Neural crest cell (in vitro differentiated cells): ENCODE results near the gene PIMREG. TPM values are rescaled to one million over a fixed set of nuclear protein-coding genes. Genes with fewer than 3 reads are reported as not detected.
"Not testable (repeated sequence)": the region's sequence is repeated elsewhere in the genome, so short reads cannot be mapped to it uniquely, and the experiment has no call there.

Experiments
- DNase-seq: peaks from one replicate; pipeline ENCODE4 v3.0.0; 2021; ENCODE audit warnings: low read depth, mixed read lengths, low spot score
- H3K27ac Mint-ChIP-seq: one replicate; pipeline ENCODE4 v1.8.0; 2021; ENCODE audit warnings: mild to moderate bottlenecking, mixed read lengths; ENCODE audit not compliant: unreplicated experiment
- H3K27me3 Mint-ChIP-seq: 2 replicates; pipeline ENCODE4 v1.8.0; 2021; ENCODE audit warnings: low read depth, mild to moderate bottlenecking, mixed read lengths
- H3K36me3 Mint-ChIP-seq: 2 replicates; pipeline ENCODE4 v1.8.0; 2021; ENCODE audit warnings: low read depth, mild to moderate bottlenecking, mixed read lengths
- H3K4me1 Mint-ChIP-seq: 2 replicates; pipeline ENCODE4 v1.8.0; 2021; ENCODE audit warnings: mixed read lengths
- H3K4me3 Mint-ChIP-seq: one replicate; pipeline ENCODE4 v1.8.0; 2021; ENCODE audit warnings: mild to moderate bottlenecking, mixed read lengths
- H3K9me3 Mint-ChIP-seq: 2 replicates; pipeline ENCODE4 v1.8.0; 2021; ENCODE audit warnings: mixed read lengths
- CTCF ChIP-seq: fragments of 200-600 bp; sonication (generic); conservative IDR thresholded peaks from 2 replicates; pipeline ENCODE4 v1.5.0; 2021; ENCODE audit warnings: antibody characterized with exemption, mild to moderate bottlenecking
- total RNA-seq: library from RNA; stranded (reverse); gene quantifications from 2 replicates; pipeline ENCODE4 v1.2.1, GENCODE V29; 2021

Gene PIMREG
- total RNA-seq, 1 donor from 2014 or later: 115 TPM

GRCh38 chr17:6477831-6478383 is 33.7 kb downstream of the PIMREG start:
- no peak overlapping the region for H3K4me3 Mint-ChIP-seq
- H3K27me3 Mint-ChIP-seq: no peaks in the 10 kb centered on the region
- H3K9me3 Mint-ChIP-seq: no peaks in the 10 kb centered on the region
- no peak overlapping the region for H3K27ac Mint-ChIP-seq
- H3K4me1 Mint-ChIP-seq: peaks cover 4% of the 10 kb centered on the region
- no peak for TF ChIP-seq CTCF
- no peaks in the 10 kb centered on the region for H3K36me3 Mint-ChIP-seq
- no peak for DNase-seq

- Mint-ChIP-seq H3K9me3 (no peaks in the 10 kb centered on the region), H3K4me3 (no peak overlapping the region), H3K27ac (no peak overlapping the region), H3K27me3 (no peaks in the 10 kb centered on the region), H3K4me1 (no peaks in the 10 kb centered on the region), H3K36me3 (no peaks in the 10 kb centered on the region)
- TF ChIP-seq CTCF: no peak
- DNase-seq: no peak
Measured at GRCh38 chr17:6478486-6478885, 34.2 kb downstream of the PIMREG start.

DNA sequence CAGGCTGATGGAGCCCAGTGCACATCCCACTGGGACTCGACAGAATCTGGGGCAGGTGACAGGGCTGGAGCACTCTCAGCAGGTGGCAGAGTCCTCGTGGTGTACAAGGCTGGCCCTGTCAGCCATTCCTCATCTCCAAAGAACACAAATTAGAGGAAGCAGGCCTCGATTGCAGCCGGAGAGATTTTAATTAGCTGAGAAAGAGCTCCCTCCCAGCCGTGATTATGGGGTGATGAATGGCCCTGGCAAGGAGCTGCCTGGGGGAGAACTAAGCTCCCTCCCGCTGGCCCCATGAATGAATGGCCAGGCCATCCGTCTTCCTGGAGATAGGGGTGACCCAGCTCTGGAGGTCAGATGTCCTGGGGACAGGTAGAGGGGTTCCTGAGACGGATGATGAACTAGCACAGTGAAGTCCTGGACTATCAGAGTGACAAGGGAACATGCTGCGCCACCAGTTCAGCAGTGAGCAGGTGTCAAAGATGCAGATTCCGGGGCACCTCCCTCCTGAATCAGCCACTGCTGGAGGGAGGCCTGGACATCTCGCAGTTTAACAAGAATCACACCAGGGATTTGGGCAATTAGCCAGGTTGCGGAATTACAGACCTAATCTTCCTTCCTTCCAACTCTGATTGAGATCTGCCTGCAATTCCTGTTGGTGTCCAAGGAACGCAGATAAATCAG is 35.5 kb downstream of the PIMREG start:
- DNase-seq: no peak
- Mint-ChIP-seq H3K36me3 (no peaks in the 10 kb centered on the region), H3K27me3 (no peaks in the 10 kb centered on the region), H3K4me3 (no peak overlapping the region), H3K4me1 (no peaks in the 10 kb centered on the region), H3K27ac (no peak overlapping the region), H3K9me3 (no peaks in the 10 kb centered on the region)
- no peak for TF ChIP-seq CTCF

DNA sequence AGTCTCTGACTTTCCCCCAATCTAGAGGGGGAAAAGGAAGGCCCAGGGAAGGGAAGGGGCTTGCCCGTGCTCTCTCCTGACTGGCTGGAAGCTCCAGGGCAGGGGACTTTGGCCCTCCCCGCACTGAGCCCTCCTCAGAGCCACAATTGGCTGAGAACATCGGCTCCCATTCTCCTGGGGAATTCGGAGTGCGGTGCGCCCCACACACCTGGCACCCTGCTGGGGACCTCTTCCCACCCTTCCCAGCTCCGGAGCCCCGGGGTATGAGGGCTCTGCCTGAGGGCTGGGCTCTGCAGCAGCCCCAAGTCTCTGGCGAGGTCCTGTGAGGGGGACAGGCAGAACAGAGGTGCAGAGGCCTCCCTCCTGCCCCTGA is 36.0 kb downstream of the PIMREG start:
- TF ChIP-seq CTCF: no peak
- no peak overlapping the region for H3K27ac Mint-ChIP-seq
- no peak overlapping the region for H3K4me3 Mint-ChIP-seq
- H3K36me3 Mint-ChIP-seq: no peaks in the 10 kb centered on the region
- H3K9me3 Mint-ChIP-seq: no peaks in the 10 kb centered on the region
- no peaks in the 10 kb centered on the region for H3K4me1 Mint-ChIP-seq
- no peaks in the 10 kb centered on the region for H3K27me3 Mint-ChIP-seq
- no peak for DNase-seq

DNA sequence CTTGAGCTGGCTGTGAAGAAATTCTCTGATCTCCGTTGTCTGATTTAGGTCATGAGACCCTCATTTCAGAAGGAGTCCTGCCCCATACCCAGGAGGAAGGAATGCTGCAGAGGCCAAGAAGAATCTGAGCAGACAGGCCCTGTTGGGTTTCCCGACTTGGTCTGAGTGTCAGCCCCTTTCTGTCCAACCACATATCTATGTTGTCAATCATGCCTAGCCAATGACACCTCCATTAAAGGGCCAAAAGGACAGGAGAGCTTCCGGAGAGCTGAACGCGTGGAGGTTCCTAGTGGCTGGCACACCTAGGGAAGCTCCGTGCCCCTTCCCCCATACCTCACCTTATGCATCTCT is 37.8 kb downstream of the PIMREG start:
- no peaks in the 10 kb centered on the region for H3K4me1 Mint-ChIP-seq
- H3K4me3 Mint-ChIP-seq: no peak overlapping the region
- no peak for TF ChIP-seq CTCF
- no peaks in the 10 kb centered on the region for H3K9me3 Mint-ChIP-seq
- DNase-seq: no peak
- H3K27me3 Mint-ChIP-seq: no peaks in the 10 kb centered on the region
- no peaks in the 10 kb centered on the region for H3K36me3 Mint-ChIP-seq
- peak overlapping the region; percentile 46 for H3K27ac Mint-ChIP-seq

GRCh38 chr17:6482796-6483195 is 38.5 kb downstream of the PIMREG start:
- not testable (repeated sequence) for DNase-seq, H3K4me1 Mint-ChIP-seq, H3K27me3 Mint-ChIP-seq, H3K27ac Mint-ChIP-seq, H3K36me3 Mint-ChIP-seq, H3K9me3 Mint-ChIP-seq, H3K4me3 Mint-ChIP-seq
